ENCODE results near the gene MRGPRE. TPM values are rescaled to one million over a fixed set of nuclear protein-coding genes. Genes with fewer than 3 reads are reported as not detected.

Gene MRGPRE
- total RNA-seq, 4 donors from 2014 or later = 0.47 TPM; not detected in 3

GRCh38 chr11:3193373-3194015, 38.7 kb downstream of the MRGPRE start:
- Histone ChIP-seq H3K4me1 (peaks cover 2% of the 10 kb centered on the region), H3K4me3 (no peak overlapping the region), H3K36me3 (no peaks in the 10 kb centered on the region), H3K27ac (no peak overlapping the region), H3K9me3 (no peaks in the 10 kb centered on the region), H3K27me3 (peaks cover 8% of the 10 kb centered on the region)
- DNase-seq (ENCODE audit: low spot score in 2 of 2) = no peak
- 93% methylated on average over 14 of the region's 19 CpGs for WGBS
- no peak for TF ChIP-seq EP300 (IDR thresholded peaks at IDR 0.05)
- no peak for TF ChIP-seq CTCF (IDR thresholded peaks at IDR 0.05)
- TF ChIP-seq POLR2A (IDR thresholded peaks at IDR 0.05) = no peak
- TF ChIP-seq POLR2AphosphoS5 (IDR thresholded peaks at IDR 0.05) = no peak

GRCh38 chr11:3192511-3193372, 39.5 kb downstream of the MRGPRE start:
- H3K9me3 ChIP-seq = no peaks in the 10 kb centered on the region
- no peaks in the 10 kb centered on the region for H3K36me3 ChIP-seq
- TF ChIP-seq POLR2AphosphoS5 (IDR thresholded peaks at IDR 0.05) = no peak
- no peak for TF ChIP-seq POLR2A (IDR thresholded peaks at IDR 0.05)
- TF ChIP-seq EP300 (IDR thresholded peaks at IDR 0.05) = no peak
- TF ChIP-seq CTCF (IDR thresholded peaks at IDR 0.05) = no peak
- no peak overlapping the region for H3K27ac ChIP-seq
- peaks cover 2% of the 10 kb centered on the region for H3K4me1 ChIP-seq
- H3K27me3 ChIP-seq = peaks cover 5% of the 10 kb centered on the region
- peak in 1 of 2 donors; percentile 63 for DNase-seq (ENCODE audit: low spot score in 2 of 2)
- 61% methylated on average over 9 of the region's 14 CpGs for WGBS
- no peak overlapping the region for H3K4me3 ChIP-seq

- DNase-seq (ENCODE audit: low spot score in 2 of 2) = no peak
- TF ChIP-seq CTCF (IDR thresholded peaks at IDR 0.05) = no peak
- no peak for TF ChIP-seq EP300 (IDR thresholded peaks at IDR 0.05)
- TF ChIP-seq POLR2AphosphoS5 (IDR thresholded peaks at IDR 0.05) = no peak
- no peak for TF ChIP-seq POLR2A (IDR thresholded peaks at IDR 0.05)
- Histone ChIP-seq H3K36me3 (no peaks in the 10 kb centered on the region), H3K9me3 (no peaks in the 10 kb centered on the region), H3K4me3 (no peak overlapping the region), H3K27me3 (peaks cover 3% of the 10 kb centered on the region), H3K4me1 (peaks cover 2% of the 10 kb centered on the region), H3K27ac (no peak overlapping the region)
- WGBS = 91% methylated on average over 19 of the region's 19 CpGs
Measured at GRCh38 chr11:3191586-3192324, 40.5 kb downstream of the MRGPRE start.

GRCh38 chr11:3190600-3190999, 41.6 kb downstream of the MRGPRE start:
- H3K36me3 ChIP-seq = no peaks in the 10 kb centered on the region
- H3K27ac ChIP-seq = no peak overlapping the region
- TF ChIP-seq POLR2A (IDR thresholded peaks at IDR 0.05) (no peak), POLR2AphosphoS5 (IDR thresholded peaks at IDR 0.05) (no peak), EP300 (IDR thresholded peaks at IDR 0.05) (no peak), CTCF (IDR thresholded peaks at IDR 0.05) (no peak)
- H3K4me3 ChIP-seq = no peak overlapping the region
- H3K4me1 ChIP-seq = peaks cover 2% of the 10 kb centered on the region
- no peak for DNase-seq (ENCODE audit: low spot score in 2 of 2)
- H3K27me3 ChIP-seq = peaks cover 2% of the 10 kb centered on the region
- no peaks in the 10 kb centered on the region for H3K9me3 ChIP-seq
- 88% methylated on average over 6 of the region's 6 CpGs for WGBS

All from suprapubic skin (tissue), 4 donors.